Measurements from ENCODE around the gene RNU6-9. TPM values are rescaled to one million over a fixed set of nuclear protein-coding genes. Genes with fewer than 3 reads are reported as not detected.

Gene RNU6-9
- polyA plus RNA-seq, 4 donors = not detected

DNA sequence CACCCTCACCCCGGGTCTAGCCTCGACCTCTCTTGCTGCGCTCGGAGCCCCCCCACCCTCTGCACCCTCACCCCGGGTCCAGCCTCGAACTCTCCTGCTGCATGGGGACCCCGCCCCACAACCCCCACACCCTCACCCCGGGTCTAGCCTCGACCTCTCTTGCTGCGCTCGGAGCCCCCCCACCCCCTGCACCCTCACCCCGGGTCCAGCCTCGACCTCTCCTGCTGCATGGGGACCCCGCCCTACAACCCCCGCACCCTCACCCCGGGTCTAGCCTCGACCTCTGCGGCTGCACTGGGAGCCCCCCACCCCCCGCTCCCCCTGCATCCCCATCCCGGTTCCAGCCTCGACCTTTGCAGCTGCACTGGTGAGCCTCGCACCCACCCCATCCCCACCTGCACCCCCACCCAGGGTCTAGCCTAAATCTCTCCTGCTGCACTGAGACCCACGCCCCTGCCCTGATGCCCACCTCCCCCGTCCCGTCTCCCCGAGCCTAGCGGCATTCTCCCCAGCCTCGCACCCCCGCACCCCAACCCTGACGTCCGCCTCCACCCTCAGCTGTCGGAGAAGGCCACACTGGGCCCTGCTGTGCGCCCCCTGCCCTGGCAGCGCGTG is 32.0 kb upstream of the RNU6-9 start:
- no peak for DNase-seq (ENCODE audit: low read depth in 4 of 4, low spot score in 3 of 4)

GRCh38 chr19:861756-862580 is 31.3 kb upstream of the RNU6-9 start:
- DNase-seq (ENCODE audit: low read depth in 4 of 4, low spot score in 3 of 4) = no peak

DNA sequence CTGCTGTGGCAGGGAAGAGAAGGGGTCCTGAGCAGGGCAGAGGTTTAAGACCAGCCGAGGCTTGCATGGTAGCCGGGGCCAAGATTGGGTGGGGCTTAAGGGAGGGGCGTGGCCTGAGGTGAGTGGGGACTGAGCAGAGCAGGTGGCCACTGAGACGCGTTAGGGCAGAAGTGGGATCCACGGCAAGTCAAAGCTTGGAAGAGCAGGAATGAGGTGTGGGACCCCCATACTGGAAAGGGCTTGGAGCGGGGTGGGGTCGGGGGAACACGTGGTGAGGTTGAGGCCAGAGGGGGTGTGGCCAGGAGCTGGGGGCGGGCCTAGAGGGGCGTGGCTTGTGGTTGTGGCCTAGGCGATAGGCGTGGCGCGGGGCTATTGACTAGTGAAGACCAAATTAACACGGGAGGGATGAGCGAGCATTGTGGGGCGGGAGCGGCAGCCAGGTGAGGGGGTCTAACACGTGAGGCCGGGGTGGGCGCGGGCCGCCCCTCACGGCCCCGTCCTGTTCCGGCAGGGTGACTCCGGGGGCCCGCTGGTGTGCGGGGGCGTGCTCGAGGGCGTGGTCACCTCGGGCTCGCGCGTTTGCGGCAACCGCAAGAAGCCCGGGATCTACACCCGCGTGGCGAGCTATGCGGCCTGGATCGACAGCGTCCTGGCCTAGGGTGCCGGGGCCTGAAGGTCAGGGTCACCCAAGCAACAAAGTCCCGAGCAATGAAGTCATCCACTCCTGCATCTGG is 30.5 kb upstream of the RNU6-9 start:
- no peak for DNase-seq (ENCODE audit: low read depth in 4 of 4, low spot score in 3 of 4)

GRCh38 chr19:863315-863620 is 30.0 kb upstream of the RNU6-9 start:
- DNase-seq (ENCODE audit: low read depth in 4 of 4, low spot score in 3 of 4) = no peak

GRCh38 chr19:866769-867300 is 26.4 kb upstream of the RNU6-9 start:
- DNase-seq (ENCODE audit: low read depth in 4 of 4, low spot score in 3 of 4) = no peak

DNA sequence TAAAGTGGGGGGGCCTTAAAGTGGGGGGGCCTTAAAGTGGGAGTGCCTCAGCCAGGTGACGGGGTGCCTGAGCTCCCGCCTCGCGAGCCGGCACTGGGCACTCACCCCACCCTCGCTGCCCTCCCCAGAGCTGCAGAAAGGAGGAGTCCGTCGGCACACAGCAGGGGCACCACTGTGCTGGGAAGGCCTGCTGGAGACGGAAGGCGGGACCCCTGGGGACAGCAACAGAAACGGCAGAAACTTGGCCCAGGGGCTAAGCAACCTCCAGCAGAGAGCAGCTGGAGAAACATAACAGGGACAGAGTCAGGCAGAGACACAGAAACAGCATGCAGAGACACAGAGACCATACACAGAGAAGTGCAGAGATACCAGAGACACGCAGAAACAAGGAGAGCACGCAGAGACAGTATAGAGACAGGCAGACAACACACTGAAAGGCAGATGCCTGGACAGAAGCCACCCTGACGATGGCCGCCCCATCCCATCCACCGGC is 25.9 kb upstream of the RNU6-9 start:
- DNase-seq (ENCODE audit: low read depth in 4 of 4, low spot score in 3 of 4) = no peak

- no peak for DNase-seq (ENCODE audit: low read depth in 4 of 4, low spot score in 3 of 4)
These were observed 25.3 kb upstream of the RNU6-9 start for GRCh38 chr19:867855-868457.

GRCh38 chr19:868458-869244 is 24.6 kb upstream of the RNU6-9 start:
- no peak for DNase-seq (ENCODE audit: low read depth in 4 of 4, low spot score in 3 of 4)

GRCh38 chr19:869245-870177 is 23.8 kb upstream of the RNU6-9 start:
- no peak for DNase-seq (ENCODE audit: low read depth in 4 of 4, low spot score in 3 of 4)

- no peak for DNase-seq (ENCODE audit: low read depth in 4 of 4, low spot score in 3 of 4)
These were observed 23.0 kb upstream of the RNU6-9 start for GRCh38 chr19:870314-870713.

GRCh38 chr19:870963-871401 is 22.3 kb upstream of the RNU6-9 start:
- DNase-seq (ENCODE audit: low read depth in 4 of 4, low spot score in 3 of 4) = no peak

DNA sequence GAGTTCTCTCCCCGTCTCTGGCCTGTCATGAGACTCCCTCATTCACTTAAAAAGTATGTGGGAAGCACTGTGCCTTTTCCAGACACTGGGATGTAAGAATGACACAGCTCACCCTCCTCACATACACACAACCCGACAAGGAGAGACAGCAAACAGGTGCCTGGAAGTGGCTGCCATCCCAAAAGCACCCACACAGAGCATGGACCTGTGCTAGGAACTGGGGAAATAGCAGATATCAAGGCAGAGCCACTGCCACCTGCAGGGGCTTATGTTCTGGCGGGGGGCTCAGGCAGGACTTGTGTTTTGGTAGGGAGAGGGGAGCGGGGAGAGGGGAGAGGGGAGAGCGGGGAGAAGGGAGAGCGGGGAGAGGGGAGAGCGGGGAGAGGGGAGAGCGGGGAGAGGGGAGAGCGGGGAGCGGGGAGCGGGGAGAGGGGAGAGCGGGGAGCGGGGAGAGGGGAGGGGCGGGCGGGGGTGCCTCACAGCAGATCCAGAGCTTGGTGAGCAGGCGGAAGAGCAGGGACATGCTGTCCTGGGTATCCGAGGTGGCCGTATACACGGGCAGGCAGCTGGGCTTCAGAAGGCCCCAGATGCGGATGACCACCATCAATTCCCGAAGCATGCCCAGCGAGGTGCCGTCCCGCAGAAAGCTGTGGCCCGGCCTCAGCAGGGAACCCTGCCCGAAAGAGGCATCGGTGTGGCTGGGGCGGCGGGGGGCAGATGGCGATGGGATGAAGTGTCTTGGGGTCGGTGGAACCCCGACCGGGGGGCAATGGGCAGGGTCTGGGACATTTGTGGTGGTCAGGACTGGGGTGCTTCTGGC is 21.6 kb upstream of the RNU6-9 start:
- DNase-seq (ENCODE audit: low read depth in 4 of 4, low spot score in 3 of 4) = no peak

GRCh38 chr19:872266-872951 is 20.9 kb upstream of the RNU6-9 start:
- no peak for DNase-seq (ENCODE audit: low read depth in 4 of 4, low spot score in 3 of 4)

DNA sequence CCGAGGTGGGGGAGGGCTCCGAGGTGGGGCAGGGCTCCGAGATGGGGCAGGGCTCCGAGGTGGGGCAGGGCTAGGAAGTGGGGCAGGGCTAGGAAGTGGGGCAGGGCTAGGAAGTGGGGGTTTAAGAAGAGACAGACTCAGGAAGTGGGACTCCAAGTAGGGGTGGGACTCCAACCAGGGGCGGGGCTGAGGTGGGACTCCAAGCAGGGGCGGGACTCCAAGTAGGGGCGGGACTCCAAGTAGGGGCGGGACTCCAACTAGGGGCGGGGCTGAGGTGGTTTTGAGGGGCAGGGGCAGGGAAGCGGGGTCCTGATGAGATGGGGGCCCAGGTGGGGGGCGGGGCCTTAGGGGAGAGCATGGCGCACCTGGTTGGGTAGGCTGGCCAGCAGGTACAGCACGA is 20.2 kb upstream of the RNU6-9 start:
- DNase-seq (ENCODE audit: low read depth in 4 of 4, low spot score in 3 of 4) = no peak

- no peak for DNase-seq (ENCODE audit: low read depth in 4 of 4, low spot score in 3 of 4)
These were observed 19.7 kb upstream of the RNU6-9 start for GRCh38 chr19:873561-874041.

GRCh38 chr19:875265-875879 is 17.9 kb upstream of the RNU6-9 start:
- no peak for DNase-seq (ENCODE audit: low read depth in 4 of 4, low spot score in 3 of 4)

DNA sequence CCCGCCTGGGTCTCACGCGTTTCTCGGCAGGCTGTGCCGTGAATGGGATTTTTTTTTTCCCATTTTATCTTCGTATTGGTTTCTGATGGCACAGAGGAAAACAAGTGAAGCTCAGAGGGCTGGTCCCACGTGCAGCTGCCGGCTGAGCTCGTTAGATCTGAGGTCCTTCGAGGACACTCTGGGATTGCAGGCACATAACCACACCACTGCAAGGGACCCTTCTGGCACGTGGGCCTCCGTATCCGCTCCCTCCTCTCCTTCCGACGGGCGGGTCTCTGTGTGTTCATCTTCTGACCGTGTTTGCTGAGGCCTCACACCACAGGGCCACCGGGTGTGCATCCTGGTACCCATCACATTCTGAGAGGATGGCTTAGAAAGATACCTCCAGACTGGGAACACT is 17.2 kb upstream of the RNU6-9 start:
- no peak for DNase-seq (ENCODE audit: low read depth in 4 of 4, low spot score in 3 of 4)
